Measurements from ENCODE around the gene CSF2.

The CSF2 gene

GRCh38 chr5:132058646-132059042, 14.9 kb upstream of the CSF2 start:
- Histone ChIP-seq H3K9me2 (replicated peaks; ENCODE audit: insufficient read depth, low read length) (no peaks in the 10 kb centered on the region), H3K27ac (ENCODE audit: low read length) (no peak overlapping the region), H3K4me2 (ENCODE audit: low read depth, low read length) (no peak overlapping the region), H3F3A (ENCODE audit: insufficient read depth, low read length) (no peaks in the 10 kb centered on the region), H2AFZ (ENCODE audit: low read length) (no peak overlapping the region), H3K36me3 (replicated peaks; ENCODE audit: insufficient read depth, low read length) (no peaks in the 10 kb centered on the region), H3K4me1 (ENCODE audit: low read length) (no peaks in the 10 kb centered on the region; the same call in 1 of the 2 replicates), H3K4me3 (ENCODE audit: low read length) (no peak overlapping the region), H3K9me3 (replicated peaks; ENCODE audit: insufficient read depth, low read length) (no peaks in the 10 kb centered on the region), H4K20me1 (ENCODE audit: insufficient read depth, low read length) (no peaks in the 10 kb centered on the region), H3K9ac (ENCODE audit: low read length) (no peak overlapping the region), H3K79me2 (ENCODE audit: low read length) (no peaks in the 10 kb centered on the region), H3K27me3 (replicated peaks; ENCODE audit: insufficient read depth, low read length) (no peaks in the 10 kb centered on the region)
- no peak for DNase-seq
- no peak for TF ChIP-seq EZH2phosphoT487 (IDR thresholded peaks at IDR 0.05; ENCODE audit: low read length)

GRCh38 chr5:132059043-132059695, 14.4 kb upstream of the CSF2 start:
- Histone ChIP-seq H3K9me3 (replicated peaks; ENCODE audit: insufficient read depth, low read length) (no peaks in the 10 kb centered on the region), H3K4me1 (ENCODE audit: low read length) (no peaks in the 10 kb centered on the region; the same call in 1 of the 2 replicates), H3K79me2 (ENCODE audit: low read length) (no peaks in the 10 kb centered on the region), H4K20me1 (ENCODE audit: insufficient read depth, low read length) (no peaks in the 10 kb centered on the region), H3K4me3 (ENCODE audit: low read length) (no peak overlapping the region), H2AFZ (ENCODE audit: low read length) (no peak overlapping the region), H3F3A (ENCODE audit: insufficient read depth, low read length) (no peaks in the 10 kb centered on the region), H3K9me2 (replicated peaks; ENCODE audit: insufficient read depth, low read length) (no peaks in the 10 kb centered on the region), H3K36me3 (replicated peaks; ENCODE audit: insufficient read depth, low read length) (no peaks in the 10 kb centered on the region), H3K27me3 (replicated peaks; ENCODE audit: insufficient read depth, low read length) (no peaks in the 10 kb centered on the region), H3K4me2 (ENCODE audit: low read depth, low read length) (no peak overlapping the region), H3K9ac (ENCODE audit: low read length) (no peak overlapping the region), H3K27ac (ENCODE audit: low read length) (no peak overlapping the region)
- no peak for DNase-seq
- TF ChIP-seq CTCF (IDR thresholded peaks at IDR 0.05; ENCODE audit: low read length) = no peak
- no peak for TF ChIP-seq EZH2 (optimal IDR thresholded peaks at IDR 0.05; ENCODE audit: low read depth, low read length)
- no peak for TF ChIP-seq EZH2phosphoT487 (IDR thresholded peaks at IDR 0.05; ENCODE audit: low read length)

- H3K36me3 ChIP-seq (replicated peaks; ENCODE audit: insufficient read depth, low read length) = no peaks in the 10 kb centered on the region
- no peaks in the 10 kb centered on the region for H3F3A ChIP-seq (ENCODE audit: insufficient read depth, low read length)
Measured at GRCh38 chr5:132059696-132060500, 13.7 kb upstream of the CSF2 start.

More at GRCh38 chr5:132059696-132060500, 13.7 kb upstream of the CSF2 start:
- Histone ChIP-seq H3K79me2 (ENCODE audit: low read length) (no peaks in the 10 kb centered on the region), H3K9ac (ENCODE audit: low read length) (no peak overlapping the region), H3K4me3 (ENCODE audit: low read length) (no peak overlapping the region), H3K9me3 (replicated peaks; ENCODE audit: insufficient read depth, low read length) (no peaks in the 10 kb centered on the region), H3K4me1 (ENCODE audit: low read length) (peaks cover 2% of the 10 kb centered on the region), H3K4me2 (ENCODE audit: low read depth, low read length) (no peak overlapping the region), H4K20me1 (ENCODE audit: insufficient read depth, low read length) (no peaks in the 10 kb centered on the region), H3K9me2 (replicated peaks; ENCODE audit: insufficient read depth, low read length) (no peaks in the 10 kb centered on the region), H3K27ac (ENCODE audit: low read length) (no peak overlapping the region), H2AFZ (ENCODE audit: low read length) (no peak overlapping the region), H3K27me3 (replicated peaks; ENCODE audit: insufficient read depth, low read length) (no peaks in the 10 kb centered on the region)
- no peak for DNase-seq
- TF ChIP-seq EZH2phosphoT487 (IDR thresholded peaks at IDR 0.05; ENCODE audit: low read length) = no peak
- TF ChIP-seq EZH2 (optimal IDR thresholded peaks at IDR 0.05; ENCODE audit: low read depth, low read length) = no peak
- no peak for TF ChIP-seq CTCF (IDR thresholded peaks at IDR 0.05; ENCODE audit: low read length)
